Endothelial cell of umbilical vein (primary cell): ENCODE results near the gene CDKL5. TPM values are rescaled to one million over a fixed set of nuclear protein-coding genes. Genes with fewer than 3 reads are reported as not detected.
A peak's percentile ranks its signal among the peaks of the same experiment; 100 is the strongest.

Experiments
- BruUV-seq: library from RNA; stranded (reverse); fragments of 400-500 nt; replicated peaks from 2 replicates; lab custom pipeline; 2021; lab: Mats Ljungman, UMichigan
- CTCF ChIA-PET: fragments of 300-600, 350-600 bp; sonication (Branson Sonifier 250); formaldehyde crosslinking; loops from one replicate; lab custom pipeline; 2021; ENCODE audit warnings: antibody characterized with exemption, inconsistent platforms; lab: Charles Lee
- POLR2A ChIA-PET: fragments of 300-600, 350-600 bp; sonication (Branson Sonifier 250); formaldehyde crosslinking; loops from one replicate; lab custom pipeline; 2021; ENCODE audit warnings: antibody characterized with exemption, inconsistent platforms; lab: Charles Lee
- DNase-seq: peaks from one replicate; pipeline ENCODE4 v3.0.0-alpha.2; 2011; ENCODE audit warnings: low read depth, low spot score
- FAIRE-seq: peaks from 2 replicates; lab custom pipeline; 2011; peaks lifted over from hg19 to GRCh38; lab: Jason Lieb, UNC
- H2AFZ ChIP-seq: 2 replicates; pipeline ENCODE4 v1.6.0; 2012; ENCODE audit warnings: low read depth, low read length, control low read depth, inconsistent platforms
- H3K27ac ChIP-seq: 2 replicates; pipeline ENCODE4 v1.5.1; 2011; ENCODE audit warnings: low read depth, mild to moderate bottlenecking, control low read depth, low read length, moderate library complexity; ENCODE audit not compliant: insufficient read depth
- H3K27me3 ChIP-seq, 2 experiments: 2 replicates each; pipeline versions ENCODE4 v1.6.0 to v1.6.1; 2011; ENCODE audit warnings: low read length in 2 of 2, mixed read lengths in 1 of 2; ENCODE audit not compliant: control insufficient read depth in 2 of 2, insufficient read depth in 2 of 2
- H3K36me3 ChIP-seq, 2 experiments: 2 replicates in 1 of 2; 3 replicates in 1 of 2; pipeline ENCODE4 v1.5.1; 2011; ENCODE audit warnings: low read length in 2 of 2, mild to moderate bottlenecking in 1 of 2, moderate library complexity in 1 of 2; ENCODE audit not compliant: control insufficient read depth in 2 of 2, insufficient read depth in 2 of 2; ENCODE audit errors: extremely low read depth in 1 of 2
- H3K4me1 ChIP-seq: 3 replicates; pipeline ENCODE4 v1.5.1; 2011; ENCODE audit warnings: mild to moderate bottlenecking, low read length; ENCODE audit not compliant: control insufficient read depth, insufficient read depth; ENCODE audit errors: extremely low read depth
- H3K4me2 ChIP-seq: 2 replicates; pipeline ENCODE4 v1.6.1; 2011; ENCODE audit warnings: low read length, control low read depth, mixed read lengths; ENCODE audit not compliant: insufficient read depth
- H3K4me3 ChIP-seq, 3 experiments: fragments of 200-600 bp in 1 of 3; sonication (generic), shearing (Covaris generic) in 1 of 3; replicated peaks in 1 of 3; 2 replicates each; pipeline ENCODE4 v1.5.1; 2011 to 2016; ENCODE audit warnings: control low read depth in 3 of 3, low read length in 3 of 3, mild to moderate bottlenecking in 2 of 3, inconsistent platforms in 1 of 3, low read depth in 1 of 3, moderate library complexity in 1 of 3; ENCODE audit not compliant: insufficient read depth in 1 of 3
- H3K79me2 ChIP-seq: 2 replicates; pipeline ENCODE4 v1.6.0; 2012; ENCODE audit warnings: low read length, inconsistent platforms; ENCODE audit not compliant: control insufficient read depth, insufficient read depth
- H3K9ac ChIP-seq: replicated peaks from 2 replicates; pipeline ENCODE3; 2011; ENCODE audit warnings: low read length, control low read depth; ENCODE audit not compliant: insufficient read depth; ENCODE audit errors: extremely low read depth
- H3K9me1 ChIP-seq: replicated peaks from 3 replicates; pipeline ENCODE4 v1.6.0; 2011; ENCODE audit warnings: mild to moderate bottlenecking, low read length; ENCODE audit not compliant: control insufficient read depth, insufficient read depth; ENCODE audit errors: extremely low read depth
- H3K9me3 ChIP-seq: replicated peaks from 2 replicates; pipeline ENCODE4 v1.5.1; 2012; ENCODE audit warnings: low read length, inconsistent platforms; ENCODE audit not compliant: control insufficient read depth, insufficient read depth
- H4K20me1 ChIP-seq: replicated peaks from 2 replicates; pipeline ENCODE3; 2011; ENCODE audit warnings: mild to moderate bottlenecking, low read length; ENCODE audit not compliant: control insufficient read depth, insufficient read depth; ENCODE audit errors: extremely low read depth
- CTCF ChIP-seq, 2 donors: IDR thresholded peaks; 1 replicate in 1 of 2; 2 replicates in 1 of 2; pipeline ENCODE4 v1.5.1; 2011; ENCODE audit warnings: low read length in 2 of 2, mild to moderate bottlenecking in 2 of 2, moderate library complexity in 2 of 2, control low read depth in 1 of 2, inconsistent platforms in 1 of 2, low read depth in 1 of 2; ENCODE audit not compliant: insufficient read depth in 1 of 2; ENCODE audit errors: extremely low read depth in 1 of 2
- EZH2 ChIP-seq: IDR thresholded peaks from 2 replicates; pipeline ENCODE4 v1.6.1; 2012; ENCODE audit warnings: borderline replicate concordance, low read depth, mild to moderate bottlenecking, moderate library complexity, low read length, inconsistent platforms; ENCODE audit not compliant: severe bottlenecking
- FOS ChIP-seq: IDR thresholded peaks from 2 replicates; pipeline ENCODE4 v1.6.1; 2011; ENCODE audit warnings: mild to moderate bottlenecking, low read length, moderate library complexity, borderline replicate concordance; ENCODE audit not compliant: insufficient read depth
- GATA2 ChIP-seq: IDR thresholded peaks from 2 replicates; pipeline ENCODE4 v1.7.0; 2011; ENCODE audit warnings: low read depth, mild to moderate bottlenecking, moderate library complexity, mixed read lengths, low read length; ENCODE audit not compliant: insufficient read length, insufficient read depth
- JUN ChIP-seq: IDR thresholded peaks from 2 replicates; pipeline ENCODE4 v1.6.1; 2011; ENCODE audit warnings: borderline replicate concordance, low read depth; ENCODE audit not compliant: insufficient read length, insufficient read depth
- MAX ChIP-seq: IDR thresholded peaks from 2 replicates; pipeline ENCODE4 v1.6.1; 2011; ENCODE audit not compliant: insufficient read depth, insufficient read length
- MYC ChIP-seq: IDR thresholded peaks from one replicate; pipeline ENCODE4 v1.6.1; 2011; ENCODE audit warnings: mild to moderate bottlenecking, low read depth, low read length
- POLR2A ChIP-seq: IDR thresholded peaks from 2 replicates; pipeline ENCODE4 v1.6.1; 2012; ENCODE audit warnings: low read depth, mild to moderate bottlenecking, control low read depth, low read length
- POLR2AphosphoS5 ChIP-seq: IDR thresholded peaks from 2 replicates; pipeline ENCODE4 v1.6.1; 2012; ENCODE audit warnings: low read depth, mild to moderate bottlenecking, control low read depth, low read length, moderate library complexity; ENCODE audit not compliant: insufficient read depth
- dilution Hi-C: fragments of 300-500 bp; cut with MboI; formaldehyde crosslinking; loops from one replicate; pipeline ENCODE4 v1.15.0; 2019; ENCODE audit warnings: low sequenced_read_pairs; ENCODE audit not compliant: extremely low pct_ligation_motif_present
- intact Hi-C: fragments of 100-400 bp; cut with micrococcal nuclease; formaldehyde crosslinking; loops from one replicate; pipeline ENCODE4 v1.10.0; 2022
- polyA plus RNA-seq, 4 experiments: library from polyadenylated mRNA; depleted of rRNA in 3 of 4; stranded (reverse) in 3 of 4; unstranded in 1 of 4; fragments of >200 nt; gene quantifications; 2 replicates each; pipeline versions ENCODE4 v1.2.1 to v1.2.3, GENCODE V29; 2011 to 2012; ENCODE audit warnings: missing spikeins in 1 of 4
- total RNA-seq: library from RNA; stranded (reverse); gene quantifications from 2 replicates; pipeline ENCODE4 v1.2.3, GENCODE V29; 2021

Gene CDKL5
- total and polyA plus RNA-seq, 2 donors (not counting 3 experiments of a cell fraction or from before 2014, with no cell fraction given) = 1.5 to 4.3 TPM

- no peaks in the 10 kb centered on the region for H3K36me3 ChIP-seq
- no peak for FAIRE-seq
- H3K27ac ChIP-seq = no peak overlapping the region
- TF ChIP-seq MAX (no peak), MYC (no peak), POLR2A (no peak), CTCF (IDR thresholded peaks at IDR 0.05; ENCODE audit: extremely low read depth in 1 of 2, insufficient read depth in 1 of 2, low read depth in 1 of 2, low read length in 2 of 2) (no peak)
- H3K9ac ChIP-seq = no peak overlapping the region
- POLR2A ChIA-PET = no interaction called here
- no peak for DNase-seq
- dilution Hi-C loops = no loop called here
- H3K9me3 ChIP-seq = no peaks in the 10 kb centered on the region
- no peaks in the 10 kb centered on the region for H4K20me1 ChIP-seq
- H3K4me1 ChIP-seq = no peaks in the 10 kb centered on the region
- H2AFZ ChIP-seq = no peak overlapping the region
- H3K4me2 ChIP-seq = no peak overlapping the region
- no peaks in the 10 kb centered on the region for H3K9me1 ChIP-seq
- H3K27me3 ChIP-seq = no peaks in the 10 kb centered on the region
- BruUV-seq = no TSS peak
- CTCF ChIA-PET = no interaction called here
- no peak overlapping the region for H3K4me3 ChIP-seq
- H3K79me2 ChIP-seq = no peaks in the 10 kb centered on the region
- intact Hi-C loops = no loop called here
Observed at GRCh38 chrX:18577400-18577799, 152.0 kb downstream of the CDKL5 start.

GRCh38 chrX:18578546-18578945 is 153.1 kb downstream of the CDKL5 start:
- Histone ChIP-seq H3K9ac (no peak overlapping the region), H3K36me3 (no peaks in the 10 kb centered on the region), H3K4me2 (no peak overlapping the region), H3K9me1 (no peaks in the 10 kb centered on the region), H3K27me3 (no peaks in the 10 kb centered on the region), H3K27ac (no peak overlapping the region), H4K20me1 (no peaks in the 10 kb centered on the region), H3K79me2 (no peaks in the 10 kb centered on the region), H3K9me3 (no peaks in the 10 kb centered on the region), H3K4me3 (no peak overlapping the region), H2AFZ (no peak overlapping the region), H3K4me1 (peaks cover 3% of the 10 kb centered on the region)
- DNase-seq = no peak
- TF ChIP-seq JUN (no peak), CTCF (IDR thresholded peaks at IDR 0.05; ENCODE audit: extremely low read depth in 1 of 2, insufficient read depth in 1 of 2, low read depth in 1 of 2, low read length in 2 of 2) (no peak), MAX (no peak), EZH2 (no peak), POLR2AphosphoS5 (no peak), FOS (no peak), POLR2A (no peak), MYC (no peak), GATA2 (no peak)
- ChIA-PET CTCF (no interaction called here), POLR2A (no interaction called here)
- dilution Hi-C loops (no loop called here), intact Hi-C loops (no loop called here)
- peak; percentile 18 for FAIRE-seq
- BruUV-seq = no TSS peak
